HG03575 (cell line): Measurements from ENCODE around the gene STRBP.
"Not testable (repeated sequence)": the region's sequence is repeated elsewhere in the genome, so short reads cannot be mapped to it uniquely, and the experiment has no call there.

ENCODE experiments used
- ATAC-seq: cut with Tn5 transposase; IDR thresholded peaks from one replicate; pipeline ENCODE4 v1.9.1; 2021; ENCODE audit not compliant: unreplicated experiment, insufficient number of reproducible peaks, low FRiP score; ENCODE audit errors: extremely low read depth

The STRBP gene

GRCh38 chr9:123255718-123256117, 12.7 kb downstream of the STRBP start:
- no peak for ATAC-seq

GRCh38 chr9:123253204-123253603, 15.2 kb downstream of the STRBP start:
- ATAC-seq = no peak

- no peak for ATAC-seq
Measured at GRCh38 chr9:123251741-123252140, 16.6 kb downstream of the STRBP start.

GRCh38 chr9:123251324-123251723, 17.1 kb downstream of the STRBP start:
- no peak for ATAC-seq

- ATAC-seq = no peak
Measured at GRCh38 chr9:123250504-123250903, 17.9 kb downstream of the STRBP start.

GRCh38 chr9:123249162-123249561, 19.2 kb downstream of the STRBP start:
- ATAC-seq = not testable (repeated sequence)

GRCh38 chr9:123248630-123249029, 19.8 kb downstream of the STRBP start:
- no peak for ATAC-seq

GRCh38 chr9:123246534-123246933, 21.9 kb downstream of the STRBP start:
- ATAC-seq = no peak

- ATAC-seq = no peak
Measured at GRCh38 chr9:123239726-123240125, 28.7 kb downstream of the STRBP start.

- no peak for ATAC-seq
Measured at GRCh38 chr9:123238365-123238764, 30.0 kb downstream of the STRBP start.

- no peak for ATAC-seq
Measured at GRCh38 chr9:123237220-123237619, 31.2 kb downstream of the STRBP start.

- no peak for ATAC-seq
Measured at GRCh38 chr9:123235448-123235847, 32.9 kb downstream of the STRBP start.

GRCh38 chr9:123234853-123235252, 33.5 kb downstream of the STRBP start:
- peak; percentile 40 for ATAC-seq

- no peak for ATAC-seq
Measured at GRCh38 chr9:123232332-123232731, 36.1 kb downstream of the STRBP start.

- ATAC-seq = no peak
Measured at GRCh38 chr9:123231421-123231820, 37.0 kb downstream of the STRBP start.

GRCh38 chr9:123228967-123229366, 39.4 kb downstream of the STRBP start:
- ATAC-seq = no peak

- ATAC-seq = no peak
Measured at GRCh38 chr9:123225995-123226394, 42.4 kb downstream of the STRBP start.

- ATAC-seq = peak; percentile 64
Measured at GRCh38 chr9:123225374-123225813, 43.0 kb downstream of the STRBP start.

GRCh38 chr9:123220127-123220526, 48.3 kb downstream of the STRBP start:
- ATAC-seq = no peak

- ATAC-seq = no peak
Measured at GRCh38 chr9:123218831-123219230, 49.6 kb downstream of the STRBP start.

GRCh38 chr9:123217128-123217654, 51.2 kb downstream of the STRBP start:
- no peak for ATAC-seq
